Dendritic cell treated with granulocyte-macrophage colony-stimulating factor and Interleukin-4, amounts not matched to agents 40 ng/mL and 50 ng/mL, for 4 days (primary cell): ENCODE data around the gene EPB41L2.
"Not testable (repeated sequence)": the region's sequence is repeated elsewhere in the genome, so short reads cannot be mapped to it uniquely, and the experiment has no call there.

ENCODE experiments used
- H3K27ac Mint-ChIP-seq: one replicate; pipeline ENCODE4 v1.8.0; 2022; ENCODE audit warnings: mild to moderate bottlenecking, mixed read lengths
- H3K27me3 Mint-ChIP-seq: one replicate; pipeline ENCODE4 v1.8.0; 2022; ENCODE audit warnings: mild to moderate bottlenecking, mixed read lengths
- H3K36me3 Mint-ChIP-seq: one replicate; pipeline ENCODE4 v1.8.0; 2022; ENCODE audit warnings: low read depth, mixed read lengths
- H3K4me1 Mint-ChIP-seq: one replicate; pipeline ENCODE4 v1.8.0; 2022; ENCODE audit warnings: low read depth, mixed read lengths
- H3K4me3 Mint-ChIP-seq: one replicate; pipeline ENCODE4 v1.8.0; 2022; ENCODE audit warnings: mild to moderate bottlenecking, moderate library complexity, mixed read lengths
- H3K9me3 Mint-ChIP-seq: one replicate; pipeline ENCODE4 v1.8.0; 2022; ENCODE audit warnings: mixed read lengths
- intact Hi-C: fragments of 100-400 bp; cut with micrococcal nuclease; formaldehyde crosslinking; loops from one replicate; pipeline ENCODE4 v1.15.0; 2022

Gene EPB41L2

GRCh38 chr6:130829333-130829910 is 233.6 kb downstream of the EPB41L2 start:
- Mint-ChIP-seq H3K27ac (no peak overlapping the region), H3K4me1 (peaks cover 6% of the 10 kb centered on the region), H3K9me3 (no peaks in the 10 kb centered on the region), H3K36me3 (no peaks in the 10 kb centered on the region), H3K4me3 (no peak overlapping the region), H3K27me3 (no peaks in the 10 kb centered on the region)
- intact Hi-C loops = no loop called here

DNA sequence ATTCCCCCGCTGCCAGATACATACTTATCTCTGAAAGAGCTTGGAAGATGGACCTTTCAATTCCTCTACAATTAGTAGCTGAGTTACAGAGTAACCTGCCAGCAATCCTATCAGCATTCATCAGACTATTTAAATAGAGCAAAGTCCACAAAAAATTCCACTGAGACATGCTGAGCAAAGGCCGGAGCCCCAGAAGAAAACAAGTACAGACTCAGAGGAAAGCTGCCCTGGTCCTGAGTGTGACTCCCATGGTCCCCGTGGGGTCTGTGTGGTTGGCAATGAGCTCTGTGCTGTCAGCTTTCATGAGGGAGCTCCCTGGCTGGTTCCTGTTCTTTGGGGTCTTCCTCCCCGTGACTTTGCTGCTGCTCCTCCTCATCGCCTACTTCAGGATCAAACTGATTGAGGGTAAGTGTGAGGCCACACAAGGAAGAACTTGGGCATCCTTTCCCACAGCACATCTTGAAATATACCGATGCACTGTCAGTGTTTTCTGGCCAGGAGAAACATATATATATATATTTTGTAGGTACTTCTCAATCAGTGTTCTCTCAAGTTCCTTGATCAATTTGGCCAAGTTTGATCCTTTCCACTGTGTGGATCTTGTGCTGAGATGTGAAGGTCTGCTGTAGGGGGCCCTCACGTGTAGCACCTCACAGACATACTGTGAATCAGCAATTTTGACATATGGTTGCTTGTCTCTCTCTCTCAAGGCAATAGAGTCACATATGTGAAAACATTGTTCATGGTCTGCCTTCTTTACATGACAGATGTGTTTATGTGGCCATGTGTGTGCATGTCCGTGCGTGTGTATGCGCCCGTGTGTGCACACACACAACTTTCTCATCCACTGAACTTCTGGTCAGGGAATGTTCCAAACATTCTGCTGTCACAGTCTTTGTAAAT is 235.5 kb downstream of the EPB41L2 start, which contains the start of gene SMLR1:
TSS of gene SMLR1 (plus strand) at position 160 of the 903 bp plus-strand sequence. CDS start at position 168, 8 bp downstream.
- no peak within 1 kb of the TSS for H3K27ac Mint-ChIP-seq
- no peaks in the 10 kb centered on the region for H3K36me3 Mint-ChIP-seq
- intact Hi-C loops = no loop called here
- H3K9me3 Mint-ChIP-seq = no peaks in the 10 kb centered on the region
- no peak within 1 kb of the TSS for H3K4me3 Mint-ChIP-seq
- H3K27me3 Mint-ChIP-seq = no peaks in the 10 kb centered on the region
- peaks cover 6% of the 10 kb centered on the region for H3K4me1 Mint-ChIP-seq

- intact Hi-C loops = no loop called here
- Mint-ChIP-seq H3K9me3 (peaks cover 2% of the 10 kb centered on the region), H3K4me3 (no peak overlapping the region), H3K27me3 (no peaks in the 10 kb centered on the region), H3K36me3 (no peaks in the 10 kb centered on the region), H3K4me1 (peaks cover 6% of the 10 kb centered on the region), H3K27ac (no peak overlapping the region)
Measured at GRCh38 chr6:130826442-130827246, 236.4 kb downstream of the EPB41L2 start.

- Mint-ChIP-seq H3K27me3 (no peaks in the 10 kb centered on the region), H3K36me3 (no peaks in the 10 kb centered on the region), H3K27ac (no peak overlapping the region), H3K9me3 (peaks cover 9% of the 10 kb centered on the region), H3K4me3 (no peak overlapping the region), H3K4me1 (peaks cover 6% of the 10 kb centered on the region)
- intact Hi-C loops = no loop called here
Measured at GRCh38 chr6:130825772-130826441, 237.1 kb downstream of the EPB41L2 start.

- no peak overlapping the region for H3K4me3 Mint-ChIP-seq
- peaks cover 14% of the 10 kb centered on the region for H3K9me3 Mint-ChIP-seq
- no peaks in the 10 kb centered on the region for H3K27me3 Mint-ChIP-seq
- intact Hi-C loops = no loop called here
- H3K4me1 Mint-ChIP-seq = peaks cover 6% of the 10 kb centered on the region
- H3K36me3 Mint-ChIP-seq = no peaks in the 10 kb centered on the region
- H3K27ac Mint-ChIP-seq = no peak overlapping the region
Measured at GRCh38 chr6:130824978-130825694, 237.9 kb downstream of the EPB41L2 start.

GRCh38 chr6:130822736-130823135 is 240.3 kb downstream of the EPB41L2 start:
- intact Hi-C loops = no loop called here
- no peaks in the 10 kb centered on the region for H3K27me3 Mint-ChIP-seq
- H3K36me3 Mint-ChIP-seq = no peaks in the 10 kb centered on the region
- no peak overlapping the region for H3K27ac Mint-ChIP-seq
- H3K9me3 Mint-ChIP-seq = peaks cover 38% of the 10 kb centered on the region
- no peaks in the 10 kb centered on the region for H3K4me1 Mint-ChIP-seq
- H3K4me3 Mint-ChIP-seq = no peak overlapping the region

- H3K4me1 Mint-ChIP-seq = no peaks in the 10 kb centered on the region
- H3K4me3 Mint-ChIP-seq = no peak overlapping the region
- H3K36me3 Mint-ChIP-seq = no peaks in the 10 kb centered on the region
- no peak overlapping the region for H3K27ac Mint-ChIP-seq
- intact Hi-C loops = no loop called here
- peaks cover 37% of the 10 kb centered on the region for H3K9me3 Mint-ChIP-seq
- no peaks in the 10 kb centered on the region for H3K27me3 Mint-ChIP-seq
Measured at GRCh38 chr6:130815200-130816071, 247.6 kb downstream of the EPB41L2 start.

GRCh38 chr6:130814506-130814905 is 248.5 kb downstream of the EPB41L2 start:
- Mint-ChIP-seq H3K4me3 (no peak overlapping the region), H3K27ac (no peak overlapping the region), H3K4me1 (no peaks in the 10 kb centered on the region), H3K9me3 (peaks cover 28% of the 10 kb centered on the region), H3K36me3 (no peaks in the 10 kb centered on the region), H3K27me3 (no peaks in the 10 kb centered on the region)
- intact Hi-C loops = no loop called here

DNA sequence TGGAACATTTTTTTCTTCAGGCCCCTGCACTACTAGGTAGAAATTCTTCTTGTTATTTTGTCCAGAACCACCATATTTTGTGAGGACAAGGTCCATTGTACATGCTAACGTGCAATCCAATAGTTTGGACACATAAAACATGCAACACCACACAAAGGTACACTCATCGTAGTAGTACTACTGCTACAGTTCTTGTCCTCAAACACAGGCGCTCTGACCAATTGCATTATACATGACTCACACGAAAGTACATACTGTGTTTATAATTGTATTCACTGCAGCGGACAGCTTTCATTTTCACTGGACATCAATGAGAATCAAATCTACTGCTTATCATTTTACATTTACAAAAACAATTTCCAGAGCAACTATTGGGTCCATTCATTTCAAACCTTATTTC is 251.1 kb downstream of the EPB41L2 start:
- no peak overlapping the region for H3K27ac Mint-ChIP-seq
- intact Hi-C loops = no loop called here
- no peaks in the 10 kb centered on the region for H3K36me3 Mint-ChIP-seq
- H3K9me3 Mint-ChIP-seq = peaks cover 2% of the 10 kb centered on the region
- H3K4me1 Mint-ChIP-seq = no peaks in the 10 kb centered on the region
- H3K4me3 Mint-ChIP-seq = no peak overlapping the region
- H3K27me3 Mint-ChIP-seq = no peaks in the 10 kb centered on the region

DNA sequence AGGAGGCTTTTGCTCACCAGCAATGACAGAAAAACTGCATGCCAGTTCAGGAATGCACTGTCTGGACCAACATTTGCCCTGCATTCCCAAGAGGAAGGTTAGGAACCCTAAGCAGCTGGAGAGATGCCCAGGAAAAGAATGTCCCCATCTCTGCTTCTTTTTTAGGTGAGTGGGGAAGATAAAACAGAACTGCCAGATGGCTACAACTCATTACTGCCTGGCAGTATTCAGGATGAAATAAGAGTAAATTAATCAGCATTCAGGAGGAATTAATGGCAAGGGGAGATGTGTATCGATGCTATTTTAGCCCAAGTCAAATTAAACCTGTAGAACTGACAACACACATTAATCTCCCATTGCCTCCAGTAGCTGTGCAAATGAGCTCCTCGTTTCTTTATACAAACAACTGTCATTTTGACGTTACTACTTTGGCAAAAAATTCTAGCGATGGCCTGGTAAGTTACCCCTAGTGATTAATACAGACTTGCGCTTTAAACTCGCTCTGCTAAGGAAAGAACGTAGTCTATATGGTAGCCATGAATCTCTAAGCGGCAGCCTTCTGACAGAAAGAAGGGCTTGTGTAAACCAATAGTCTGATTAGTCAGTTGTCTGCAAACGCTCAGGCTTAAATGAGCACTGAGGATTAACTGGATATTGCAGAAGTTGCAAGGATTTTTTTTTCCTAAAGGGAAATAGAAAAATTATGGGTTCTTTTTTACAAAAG is 252.6 kb downstream of the EPB41L2 start:
- no peaks in the 10 kb centered on the region for H3K27me3 Mint-ChIP-seq
- no peaks in the 10 kb centered on the region for H3K4me1 Mint-ChIP-seq
- H3K9me3 Mint-ChIP-seq = no peaks in the 10 kb centered on the region
- no peak overlapping the region for H3K4me3 Mint-ChIP-seq
- no peaks in the 10 kb centered on the region for H3K36me3 Mint-ChIP-seq
- H3K27ac Mint-ChIP-seq = no peak overlapping the region
- intact Hi-C loops = no loop called here

GRCh38 chr6:130801368-130801767 is 261.7 kb downstream of the EPB41L2 start:
- H3K27me3 Mint-ChIP-seq, intact Hi-C loops, H3K27ac Mint-ChIP-seq, H3K9me3 Mint-ChIP-seq, H3K4me1 Mint-ChIP-seq, H3K4me3 Mint-ChIP-seq, H3K36me3 Mint-ChIP-seq: not testable (repeated sequence)

DNA sequence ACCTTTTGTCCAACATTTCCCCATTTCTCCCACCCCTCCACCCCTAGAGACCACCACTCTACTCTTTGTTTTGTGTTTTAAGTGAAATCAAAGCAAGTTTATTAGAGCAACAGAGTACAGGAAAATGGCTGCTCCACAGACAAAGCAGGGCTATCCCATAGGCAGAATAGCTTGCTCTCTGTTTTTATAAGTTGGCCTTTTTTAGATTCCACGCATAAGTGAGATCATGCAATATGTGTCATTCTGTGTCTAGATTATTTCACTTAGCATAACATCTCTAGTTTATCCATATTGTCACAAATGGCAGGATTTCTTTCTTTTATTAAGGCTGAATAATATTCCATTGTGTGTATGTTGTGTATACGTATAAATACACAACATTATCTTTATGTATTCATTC is 266.0 kb downstream of the EPB41L2 start:
- H3K9me3 Mint-ChIP-seq = no peaks in the 10 kb centered on the region
- no peak overlapping the region for H3K27ac Mint-ChIP-seq
- intact Hi-C loops = no loop called here
- no peak overlapping the region for H3K4me3 Mint-ChIP-seq
- no peaks in the 10 kb centered on the region for H3K27me3 Mint-ChIP-seq
- no peaks in the 10 kb centered on the region for H3K36me3 Mint-ChIP-seq
- H3K4me1 Mint-ChIP-seq = no peaks in the 10 kb centered on the region
